ENCODE data around the gene ESR1.

Gene ESR1

GRCh38 chr6:151803743-151804142 lies 3.7 kb upstream of the ESR1 start:
- H3K27ac ChIP-seq, result peak overlapping the region in 1 of 2 donors; percentile 93
- no peak overlapping the region for H3K4me3 ChIP-seq
- DNase-seq (ENCODE audit: low spot score), result no peak
- TF ChIP-seq CTCF (IDR thresholded peaks at IDR 0.05), result no peak

GRCh38 chr6:151804585-151805285 lies 2.7 kb upstream of the ESR1 start:
- H3K4me3 ChIP-seq, result peak overlapping the region; percentile 63
- H3K27ac ChIP-seq, result peak overlapping the region; percentile 57 to 93
- no peak for TF ChIP-seq CTCF (IDR thresholded peaks at IDR 0.05)
- no peak for DNase-seq (ENCODE audit: low spot score)

- H3K27ac ChIP-seq, result peak overlapping the region; percentile 57 to 93
- no peak for TF ChIP-seq CTCF (IDR thresholded peaks at IDR 0.05)
- H3K4me3 ChIP-seq, result peak overlapping the region; percentile 63
- DNase-seq (ENCODE audit: low spot score), result no peak
Observed at GRCh38 chr6:151805286-151805840, 2.1 kb upstream of the ESR1 start.

- Histone ChIP-seq H3K4me3 (peak overlapping the region; percentile 83), H3K27ac (peak overlapping the region; percentile 48 to 66)
- DNase-seq (ENCODE audit: low spot score), result no peak
- TF ChIP-seq CTCF (IDR thresholded peaks at IDR 0.05), result no peak
Observed at GRCh38 chr6:151806757-151807512, 547 bp upstream of the ESR1 start.

- DNase-seq (ENCODE audit: low spot score), result no peak
- Histone ChIP-seq H3K27ac (peak overlapping the region; percentile 48 to 66), H3K4me3 (peak overlapping the region; percentile 83)
- TF ChIP-seq CTCF (IDR thresholded peaks at IDR 0.05), result no peak
Observed at GRCh38 chr6:151808371-151809241, 1.1 kb downstream of the ESR1 start.

GRCh38 chr6:151811081-151811480 lies 3.6 kb downstream of the ESR1 start:
- DNase-seq (ENCODE audit: low spot score), result no peak
- TF ChIP-seq CTCF (IDR thresholded peaks at IDR 0.05), result no peak
- H3K4me3 ChIP-seq, result no peak overlapping the region
- no peak overlapping the region for H3K27ac ChIP-seq
